CD4-positive, alpha-beta T cell treated with Interleukin-17A for 4 hours (primary cell): ENCODE data around the gene IDI2.
"Not testable (repeated sequence)": the region's sequence is repeated elsewhere in the genome, so short reads cannot be mapped to it uniquely, and the experiment has no call there.

Experiments
- DNase-seq: peaks from one replicate; pipeline ENCODE4 v3.0.0-alpha.2; 2020; ENCODE audit warnings: mixed read lengths

The IDI2 gene

DNA sequence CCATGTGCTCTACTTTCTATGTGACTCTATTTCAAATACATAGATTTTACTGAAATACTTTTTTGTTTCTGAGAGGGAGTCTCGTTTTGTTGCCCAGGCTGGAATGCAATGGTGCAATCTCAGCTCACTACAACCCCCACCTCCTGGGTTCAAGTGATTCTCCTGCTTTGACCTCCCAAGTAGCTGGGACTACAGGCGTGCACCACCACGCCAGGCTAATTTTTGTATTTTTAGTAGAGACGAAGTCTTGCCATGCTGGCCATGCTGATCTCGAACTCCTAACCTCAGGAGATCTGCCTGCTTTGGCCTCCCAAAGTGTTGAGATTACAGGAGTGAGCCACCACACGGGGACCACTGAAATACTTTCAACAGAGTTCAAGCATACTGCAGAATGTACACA lies 19.8 kb upstream of the IDI2 start:
- DNase-seq: no peak

DNA sequence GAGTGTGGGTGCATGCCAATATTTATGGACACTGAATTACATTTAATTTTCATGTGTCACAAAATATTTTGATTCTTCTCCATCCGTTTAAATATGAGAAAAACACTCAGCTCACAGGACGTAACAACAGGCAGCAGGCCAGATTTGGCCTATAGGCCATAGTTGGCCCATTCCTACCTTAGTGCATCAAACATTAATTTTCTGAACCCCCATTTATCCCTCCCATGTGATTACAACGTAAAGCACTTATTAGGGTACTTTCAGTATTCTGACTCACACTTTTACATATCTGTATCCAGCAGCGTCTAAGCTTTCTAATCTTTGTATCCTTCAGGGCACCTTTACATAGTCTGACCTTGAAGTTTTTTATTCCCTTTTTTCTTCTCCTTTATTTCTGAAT lies 19.3 kb upstream of the IDI2 start:
- no peak for DNase-seq

DNA sequence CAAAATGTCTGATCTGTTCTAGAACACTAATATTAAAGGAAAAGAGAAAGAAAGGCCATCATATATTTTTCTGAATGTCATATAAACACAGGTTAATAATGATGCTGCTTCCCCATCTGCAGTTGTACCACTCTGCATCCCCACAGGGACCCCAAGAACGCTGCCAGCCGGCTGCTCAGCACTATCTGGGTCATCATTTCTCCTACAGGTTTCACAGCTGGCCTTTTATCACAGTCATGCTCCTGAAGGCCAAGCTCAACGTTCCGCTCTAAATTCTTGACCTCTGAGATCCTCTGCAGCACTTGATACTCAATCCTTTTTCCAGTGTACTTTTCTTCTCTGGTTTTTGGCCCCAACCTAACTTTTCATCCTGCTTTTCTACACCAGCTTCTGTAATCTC lies 18.5 kb upstream of the IDI2 start:
- DNase-seq: no peak

DNA sequence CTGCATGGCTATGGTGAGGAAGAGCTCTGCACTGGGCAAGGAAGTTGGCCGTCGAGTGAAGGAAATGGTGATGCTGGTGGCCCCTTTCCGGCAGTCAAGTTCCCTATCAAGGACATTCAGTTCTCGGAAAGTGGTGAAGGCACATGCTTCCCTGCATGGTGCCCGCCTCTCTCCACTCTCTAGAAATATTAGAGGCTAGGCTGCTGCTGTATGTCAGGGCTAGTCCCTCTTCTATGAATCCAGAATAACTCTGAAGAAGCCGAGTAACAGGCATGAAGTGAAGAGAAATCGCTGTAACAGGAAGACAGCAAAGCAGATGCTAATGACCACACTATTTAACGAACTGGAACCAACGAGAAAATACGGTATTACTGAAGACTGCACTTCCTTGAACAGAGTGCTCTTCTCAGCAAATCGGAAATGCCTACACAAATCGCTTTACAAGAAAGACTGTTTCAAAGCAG lies 17.9 kb upstream of the IDI2 start:
- DNase-seq: peak; percentile 24

DNA sequence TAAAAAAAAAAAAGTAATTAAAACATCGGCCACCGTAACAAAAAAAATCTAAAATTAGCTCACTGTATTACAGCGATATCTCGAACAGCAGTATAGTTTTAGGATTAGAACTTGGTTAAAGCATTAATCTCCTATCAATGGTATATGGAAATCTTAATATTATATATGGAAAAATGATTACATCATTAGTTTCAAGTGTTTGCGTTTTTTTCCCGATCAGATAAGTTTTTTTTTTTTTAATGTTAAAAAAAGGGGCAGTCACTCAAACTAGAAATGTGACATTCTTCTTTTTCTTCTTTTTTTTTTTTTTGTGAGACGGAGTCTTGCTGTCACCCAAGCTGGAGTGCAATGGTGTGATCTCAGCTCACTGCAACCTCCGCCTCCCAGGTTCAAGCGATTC lies 15.9 kb upstream of the IDI2 start:
- DNase-seq: no peak

DNA sequence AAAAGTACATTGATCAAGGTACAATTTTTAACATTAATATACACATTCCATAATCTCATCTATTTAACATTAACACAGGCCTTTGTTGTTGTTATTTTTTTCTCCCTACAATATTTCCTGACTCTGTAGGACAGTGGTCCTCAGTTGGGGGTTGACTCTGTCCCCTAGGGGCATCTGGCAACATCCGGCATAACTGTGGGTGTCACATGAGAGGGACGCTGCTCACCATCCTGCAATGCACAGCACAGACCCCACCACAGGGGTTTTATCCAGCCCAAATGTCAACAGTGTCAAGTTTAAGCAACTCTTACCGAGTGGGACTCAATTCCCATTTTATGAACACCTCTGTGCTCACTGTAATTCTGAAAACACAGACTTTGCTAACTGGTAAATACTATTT lies 14.5 kb upstream of the IDI2 start:
- DNase-seq: no peak

DNA sequence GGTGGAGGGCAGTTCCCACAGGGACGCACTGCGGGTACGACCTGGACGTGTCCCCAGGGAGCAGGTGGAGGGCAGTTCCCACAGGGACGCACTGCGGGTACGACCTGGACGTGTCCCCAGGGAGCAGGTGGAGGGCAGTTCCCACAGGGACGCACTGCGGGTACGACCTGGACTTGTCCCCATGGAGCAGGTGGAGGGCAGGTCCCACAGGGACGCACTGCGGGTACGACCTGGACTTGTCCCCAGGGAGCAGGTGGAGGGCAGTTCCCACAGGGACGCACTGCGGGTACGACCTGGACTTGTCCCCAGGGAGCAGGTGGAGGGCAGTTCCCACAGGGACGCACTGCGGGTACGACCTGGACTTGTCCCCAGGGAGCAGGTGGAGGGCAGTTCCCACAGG lies 13.1 kb upstream of the IDI2 start:
- DNase-seq: not testable (repeated sequence)

DNA sequence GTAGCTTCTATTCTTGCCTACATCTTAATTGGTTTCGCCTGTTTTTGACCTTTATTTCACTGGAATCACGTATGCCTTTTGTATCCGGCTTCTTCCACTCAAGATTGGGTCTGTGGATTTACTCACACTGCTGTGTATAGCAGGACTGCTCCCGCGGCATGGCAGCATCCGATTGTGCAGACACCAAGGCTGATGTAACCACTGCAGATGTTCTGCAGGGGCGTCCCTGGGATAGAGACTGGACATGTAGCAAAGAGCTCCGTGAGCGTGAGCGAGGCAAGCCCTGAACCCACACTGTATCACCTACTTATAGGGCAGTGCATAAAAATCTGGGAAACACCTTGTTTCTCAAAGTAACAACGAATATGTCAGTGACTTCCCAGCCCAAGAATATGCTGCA lies 11.4 kb upstream of the IDI2 start:
- DNase-seq: no peak

DNA sequence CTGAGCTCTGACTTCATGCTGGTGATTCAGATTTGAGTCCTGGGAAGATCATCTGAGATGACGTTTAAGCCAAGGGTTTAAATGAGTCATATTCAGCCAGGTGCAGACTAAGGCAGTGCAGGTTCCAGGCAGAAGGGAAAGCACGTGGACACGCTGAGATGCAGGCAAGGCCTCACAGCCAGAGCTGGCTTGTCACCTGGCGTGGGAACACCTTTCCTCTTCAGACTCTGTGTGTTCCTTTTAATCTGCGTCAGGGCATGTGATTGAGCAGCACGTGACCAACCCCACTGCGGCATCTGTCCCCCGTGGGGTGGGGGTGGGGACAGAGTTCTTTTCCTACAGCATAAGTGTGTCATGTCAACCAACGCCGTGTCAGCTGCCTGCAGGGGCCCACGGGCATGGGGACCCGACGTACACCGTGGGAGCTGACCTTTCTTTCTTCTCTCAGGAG lies 10.7 kb upstream of the IDI2 start:
- no peak for DNase-seq

DNA sequence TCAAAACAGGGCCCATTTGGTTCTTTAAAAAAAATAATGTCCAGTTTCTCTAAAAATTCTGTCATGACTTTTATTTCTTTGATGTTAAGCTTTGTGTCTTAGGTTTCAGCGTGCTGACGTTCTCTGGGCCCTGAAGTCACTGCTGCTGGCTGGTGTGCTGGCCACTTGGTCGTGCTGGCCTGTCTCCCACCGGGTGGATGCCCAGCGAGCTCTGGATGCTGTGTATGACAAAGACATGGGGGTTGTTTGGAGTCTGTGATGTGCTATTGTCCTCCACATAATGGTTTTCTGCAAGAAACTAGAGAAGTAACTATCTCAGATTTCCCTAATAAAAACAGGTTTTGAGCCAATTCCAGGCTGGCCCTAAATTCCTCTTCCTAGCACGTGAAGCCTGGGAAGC lies 9.5 kb upstream of the IDI2 start:
- no peak for DNase-seq

DNA sequence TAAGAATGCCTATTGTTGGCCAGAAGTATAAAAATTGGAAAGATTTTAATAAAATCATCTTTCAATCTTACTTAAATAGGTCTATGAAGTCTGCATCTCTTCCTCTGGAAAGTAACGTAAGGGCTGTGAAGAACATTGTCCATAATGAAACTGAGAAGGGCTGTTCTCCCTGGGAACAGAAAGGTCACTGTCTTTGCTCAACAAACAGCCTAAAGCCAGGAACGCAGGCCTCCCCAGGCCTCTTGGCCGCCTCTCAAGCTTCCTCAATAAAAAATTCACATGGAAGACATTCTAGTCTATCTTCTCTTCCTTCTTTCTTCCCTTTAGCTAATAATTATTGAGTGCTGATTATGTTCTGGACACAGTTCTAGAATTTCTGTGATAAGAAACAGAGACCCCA lies 9.1 kb upstream of the IDI2 start:
- no peak for DNase-seq

DNA sequence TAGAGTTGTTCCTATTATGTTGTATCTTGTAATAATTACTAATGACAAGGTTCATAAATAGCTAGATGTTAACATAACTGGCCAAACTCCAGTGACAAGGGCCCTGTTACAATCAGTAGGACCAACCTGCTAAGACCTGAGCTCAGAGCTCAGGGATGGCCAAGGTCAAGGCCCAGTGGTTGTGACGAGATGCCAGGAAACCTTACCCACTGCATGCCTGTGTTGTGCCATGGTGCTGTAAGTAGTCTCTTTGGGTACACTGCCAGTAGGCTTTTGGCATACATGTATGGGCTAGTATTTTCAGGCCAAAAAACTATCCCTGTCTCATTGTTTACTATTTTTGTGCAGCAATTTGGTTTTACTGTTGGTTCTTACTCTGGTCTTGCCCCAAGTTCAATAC lies 7.9 kb upstream of the IDI2 start:
- DNase-seq: no peak

DNA sequence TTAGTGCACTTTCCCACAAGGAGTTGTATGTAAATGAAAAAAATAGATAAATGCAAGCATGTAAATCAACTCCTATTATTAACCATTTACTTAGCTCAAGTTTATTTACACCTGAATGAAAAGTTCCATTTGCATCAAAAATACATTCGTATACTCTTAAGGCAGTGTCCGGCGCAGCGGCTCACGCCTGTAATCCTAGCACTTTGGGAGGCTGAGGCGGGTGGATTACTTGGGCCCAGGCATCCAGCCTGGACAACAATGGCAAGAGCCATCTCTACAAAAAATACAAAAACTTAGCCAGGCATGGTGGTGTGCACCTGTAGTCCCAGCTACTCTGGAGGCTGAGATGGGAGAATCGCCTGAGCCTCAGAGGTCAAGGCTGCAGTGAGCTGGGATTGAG lies 4.2 kb upstream of the IDI2 start:
- no peak for DNase-seq

DNA sequence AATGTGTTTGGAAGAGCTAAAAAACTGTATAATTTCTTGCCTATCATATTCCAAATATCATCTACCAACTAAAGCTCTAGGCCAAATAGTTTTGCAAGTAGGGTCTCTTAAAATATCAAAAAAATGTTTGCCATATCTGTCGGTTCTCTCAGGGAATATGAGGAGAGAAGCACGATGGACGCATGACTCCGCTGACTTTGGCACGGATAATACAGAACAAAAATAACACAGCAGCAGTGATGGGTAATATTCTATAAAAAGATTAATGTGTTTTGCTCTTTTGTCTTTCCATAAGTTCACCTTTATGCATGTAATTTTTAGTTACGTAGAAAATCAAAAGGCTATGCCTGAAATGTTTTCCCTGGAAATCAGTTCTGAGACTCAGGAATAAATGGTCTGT lies 919 bp upstream of the IDI2 start:
- DNase-seq: no peak

DNA sequence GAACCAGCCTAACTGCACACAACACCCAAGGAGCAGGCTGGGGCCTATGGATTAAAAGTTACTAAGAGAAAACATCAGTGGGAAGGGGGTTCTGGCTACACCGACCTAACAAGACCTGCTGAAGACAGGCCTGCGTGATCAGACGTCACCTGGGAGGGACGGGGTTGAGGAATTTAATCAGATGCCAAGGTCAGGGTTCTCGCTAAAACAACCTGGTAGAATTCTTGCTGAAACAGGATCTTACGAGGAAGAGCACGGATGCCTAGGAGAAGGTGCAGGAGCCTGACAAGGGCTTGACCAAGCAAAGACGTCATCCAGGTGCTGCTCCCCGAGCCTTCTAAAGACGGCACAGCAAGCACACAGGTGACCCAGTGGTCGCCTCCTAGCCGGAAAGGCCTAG lies 1.6 kb downstream of the IDI2 start:
- DNase-seq: no peak

DNA sequence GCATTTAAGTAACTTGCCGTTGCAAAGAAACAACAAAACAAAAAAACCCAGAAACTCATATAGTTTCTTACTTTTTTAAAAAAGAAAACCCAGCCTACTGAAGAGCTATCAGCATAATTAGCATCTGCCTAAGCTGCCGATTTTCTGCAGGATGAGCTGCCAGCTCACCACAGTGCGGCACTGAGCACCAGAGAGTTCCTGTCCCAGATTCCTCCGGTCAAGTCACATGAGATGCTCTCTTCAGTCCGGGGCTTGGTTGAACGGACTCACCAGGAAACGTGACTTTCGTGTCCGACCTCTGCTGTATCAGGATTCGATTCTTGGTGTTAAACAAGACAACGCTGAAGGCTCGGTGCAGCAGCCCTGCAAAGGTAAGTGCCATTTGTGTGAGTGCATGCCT lies 3.2 kb downstream of the IDI2 start:
- no peak for DNase-seq

DNA sequence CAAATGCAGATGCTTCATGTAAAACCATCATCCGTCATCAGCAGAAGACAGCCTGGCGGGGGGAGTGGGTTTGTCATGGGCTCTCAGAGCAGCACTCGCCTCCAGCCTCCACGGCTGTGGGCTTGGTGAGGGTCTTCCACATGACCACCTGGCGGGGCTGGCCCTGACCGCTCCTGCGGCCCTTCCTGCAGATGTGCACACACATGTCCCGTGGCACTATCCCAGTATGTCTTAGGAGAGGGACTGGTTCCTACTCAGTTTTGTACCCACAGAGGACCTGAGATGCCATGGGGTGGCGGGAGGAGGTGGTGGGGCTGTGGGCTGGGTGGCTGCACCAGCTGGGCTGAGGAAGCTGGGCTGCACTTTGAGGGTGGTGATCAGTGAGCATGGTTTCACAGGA lies 4.7 kb downstream of the IDI2 start:
- DNase-seq: no peak

DNA sequence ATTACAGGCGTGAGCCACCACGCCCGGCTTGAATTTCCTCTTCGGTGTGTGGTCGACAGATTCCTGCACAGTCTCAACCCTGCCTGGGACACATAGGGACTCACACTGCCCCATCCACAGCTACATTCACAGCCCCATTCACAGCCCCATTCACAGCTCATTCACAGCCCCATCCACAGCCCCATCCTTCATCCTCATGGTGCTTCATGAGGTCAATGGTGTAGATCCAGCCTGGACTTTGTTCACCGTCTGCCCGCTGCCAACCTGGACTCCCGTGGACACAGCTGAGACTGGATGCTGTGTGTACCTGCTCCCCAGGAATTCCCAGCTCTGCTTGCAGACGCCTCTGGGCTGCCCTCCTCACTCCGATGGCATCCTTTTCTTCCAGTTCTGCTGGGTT lies 5.2 kb downstream of the IDI2 start:
- no peak for DNase-seq

DNA sequence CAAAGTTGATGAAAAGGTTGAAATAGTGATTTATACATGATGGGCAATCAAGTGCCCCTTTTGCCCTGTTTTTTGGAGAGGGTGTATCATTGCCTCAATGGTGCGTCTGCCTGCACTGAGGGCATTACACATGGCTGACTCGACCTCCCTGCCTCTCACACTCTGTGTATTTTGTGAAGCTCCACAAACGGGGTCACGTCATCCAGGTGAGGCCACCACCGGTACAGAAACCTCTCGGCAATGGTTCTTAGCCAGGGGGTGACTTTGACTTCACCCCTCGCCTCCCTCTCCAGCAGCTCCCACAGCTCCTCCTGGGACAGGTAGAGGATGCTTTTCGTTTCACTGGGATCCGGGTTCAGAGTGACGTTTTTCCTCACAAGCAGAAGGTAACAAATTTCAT lies 6.3 kb downstream of the IDI2 start:
- no peak for DNase-seq

DNA sequence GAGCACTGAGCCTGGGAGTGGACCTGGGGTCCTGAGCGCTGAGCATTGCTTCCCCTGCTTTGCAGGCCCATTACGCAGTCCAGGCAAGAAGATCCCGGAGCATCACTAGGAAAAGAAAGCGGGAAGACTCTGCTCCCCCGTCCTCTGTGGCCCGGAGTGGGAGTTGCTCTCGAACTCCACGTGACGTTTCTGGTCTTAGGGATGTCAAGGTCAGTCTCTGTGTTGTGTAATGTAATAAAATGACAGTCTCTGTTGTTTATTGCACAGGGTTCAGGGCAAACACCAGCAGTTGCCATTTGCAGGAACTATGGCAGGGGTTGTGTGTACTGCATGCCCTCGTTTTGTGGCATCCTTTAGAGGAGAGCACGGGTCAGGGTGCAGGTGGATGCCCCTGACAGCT lies 10.0 kb downstream of the IDI2 start:
- DNase-seq: no peak

DNA sequence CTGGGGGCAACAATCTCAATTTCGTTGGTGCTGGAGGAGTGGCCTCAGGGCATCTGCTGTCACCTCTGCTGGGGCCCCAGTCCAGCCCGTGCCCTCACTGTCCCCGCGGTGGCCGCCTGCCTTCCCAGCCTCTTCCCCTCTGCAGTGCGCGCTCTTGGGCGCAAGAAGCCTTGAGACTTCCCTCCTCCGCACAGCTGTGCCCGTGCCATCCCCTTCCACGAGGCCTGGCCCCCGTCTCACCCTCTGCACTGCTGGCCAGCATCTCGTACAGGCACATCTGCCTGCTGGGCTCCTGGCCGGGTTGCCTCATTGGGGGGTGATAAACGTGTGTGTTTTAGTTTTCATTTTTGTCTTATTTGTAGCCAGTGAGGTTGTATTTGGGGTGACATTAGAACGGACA lies 14.0 kb downstream of the IDI2 start:
- no peak for DNase-seq

DNA sequence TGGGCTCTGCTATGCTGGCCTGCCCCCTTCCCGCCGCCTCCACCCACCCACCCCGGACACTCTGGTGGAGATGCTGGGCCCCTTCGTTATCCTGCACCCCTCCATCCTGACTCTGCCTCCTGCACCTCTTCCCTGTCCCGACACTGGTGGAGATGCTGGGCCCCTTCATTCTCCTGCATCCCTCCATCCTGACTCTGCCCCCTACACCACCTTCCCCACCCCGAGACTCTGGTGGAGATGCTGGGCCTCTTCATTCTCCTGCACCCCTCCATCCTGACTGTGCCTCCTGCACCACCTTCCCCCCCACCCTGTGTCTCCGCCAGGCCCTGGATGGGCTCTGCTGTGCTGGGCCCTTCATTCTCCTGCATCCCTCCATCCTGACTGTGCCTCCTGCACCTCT lies 15.0 kb downstream of the IDI2 start:
- no peak for DNase-seq

DNA sequence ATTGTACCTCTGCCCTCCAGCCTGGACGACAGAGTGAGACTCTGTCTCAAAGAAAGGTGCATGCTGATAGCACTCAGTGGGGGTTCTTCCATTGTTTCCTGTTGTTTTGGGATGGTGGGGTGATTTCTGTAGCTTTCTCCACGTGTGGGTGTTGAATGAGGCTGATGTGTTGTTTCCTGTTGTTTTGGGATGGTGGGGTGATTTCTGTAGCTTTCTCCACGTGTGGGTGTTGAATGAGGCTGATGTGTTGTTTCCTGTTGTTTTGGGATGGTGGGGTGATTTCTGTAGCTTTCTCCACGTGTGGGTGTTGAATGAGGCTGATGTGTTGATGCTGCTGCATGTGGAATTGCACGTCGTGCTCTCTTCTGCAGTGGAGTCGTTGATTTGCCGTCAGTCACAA lies 15.7 kb downstream of the IDI2 start:
- not testable (repeated sequence) for DNase-seq

DNA sequence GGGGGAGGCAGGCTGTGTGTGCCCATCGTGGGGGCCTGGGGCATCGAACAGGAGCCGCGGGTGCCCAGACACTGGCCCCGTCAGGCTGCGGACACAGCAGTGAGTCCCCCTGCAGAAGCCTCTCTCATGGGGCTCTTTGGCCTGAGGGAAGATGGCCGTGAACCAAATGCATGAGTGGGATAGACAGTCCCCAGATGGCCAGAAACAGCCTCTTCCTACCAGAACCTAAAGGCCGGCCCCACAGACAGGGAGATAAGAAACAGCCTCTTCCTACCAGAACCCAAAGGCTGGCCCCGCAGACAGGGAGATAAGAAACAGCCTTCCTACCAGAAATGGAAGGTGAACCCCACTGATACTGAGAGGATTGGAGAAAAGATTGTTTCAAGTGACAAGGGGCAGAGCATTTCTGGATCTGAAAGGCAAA lies 16.6 kb downstream of the IDI2 start:
- DNase-seq: no peak

DNA sequence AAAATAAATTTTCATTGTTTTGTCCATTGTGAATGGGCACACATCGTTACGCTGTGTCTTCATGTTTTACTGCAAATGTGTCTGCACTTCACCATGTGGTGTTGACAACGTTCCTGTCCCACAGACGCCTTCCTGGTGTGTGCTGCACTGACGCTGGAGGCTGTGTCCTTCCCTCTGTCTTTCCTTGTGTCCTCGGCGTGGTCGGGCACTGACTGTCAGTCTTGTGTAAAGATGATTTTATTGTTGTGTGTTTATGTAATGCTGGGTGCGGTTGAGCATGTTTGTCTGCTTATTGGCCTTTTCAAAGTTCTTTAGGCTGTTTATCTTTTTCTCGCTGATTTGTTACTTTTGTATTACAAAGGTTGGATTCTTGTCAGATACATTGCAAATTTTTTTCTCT lies 18.1 kb downstream of the IDI2 start:
- DNase-seq: no peak

DNA sequence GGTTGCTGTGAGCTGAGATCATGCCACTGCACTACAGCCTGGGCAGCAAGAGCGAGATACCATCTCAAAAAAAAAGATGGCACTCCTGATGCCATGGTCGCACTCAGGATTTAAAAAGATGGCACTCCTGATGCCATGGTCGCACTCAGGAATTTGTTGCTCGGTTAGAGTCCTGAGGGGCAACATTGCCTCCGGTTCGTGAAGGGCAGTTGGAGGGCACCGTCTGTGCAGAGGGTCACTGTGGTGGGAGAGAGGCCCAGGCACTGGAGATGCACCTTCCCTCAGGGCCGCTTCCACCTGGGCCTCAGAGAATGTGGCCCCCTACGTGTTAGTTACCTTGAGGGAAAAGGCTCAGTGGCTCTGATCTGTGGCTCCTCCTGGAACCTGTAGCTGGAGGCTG lies 19.1 kb downstream of the IDI2 start:
- DNase-seq: no peak
